HEK293 (cell line): ENCODE data around the gene ANO1.

Experiments used
- CTCF ChIA-PET: fragments of 350-600 bp; formaldehyde crosslinking; extraction: SDS; loops from one replicate; lab custom pipeline; 2021; ENCODE audit warnings: antibody characterized with exemption; lab: Yijun Ruan, JAX
- POLR2A ChIA-PET: fragments of 300-600 bp; formaldehyde crosslinking; extraction: SDS; loops from one replicate; lab custom pipeline; 2020; ENCODE audit warnings: antibody characterized with exemption, inconsistent platforms; lab: Yijun Ruan, JAX
- H3K27ac ChIP-seq: fragments of 200-500 bp; sonication (Bioruptor generic); 2 replicates; pipeline ENCODE4 v1.5.1; 2014; ENCODE audit warnings: low read depth, low read length, control low read depth, inconsistent platforms; ENCODE audit errors: extremely low read depth
- H3K36me3 ChIP-seq, 2 experiments: fragments of 200-500 bp in 1 of 2; sonication (Bioruptor generic) in 1 of 2; 1 replicate in 1 of 2; 2 replicates in 1 of 2; pipeline ENCODE4 v1.5.1; 2014 to 2017; ENCODE audit warnings: inconsistent platforms in 2 of 2, low read length in 2 of 2; ENCODE audit not compliant: control insufficient read depth in 2 of 2, insufficient read depth in 1 of 2
- H3K4me1 ChIP-seq: fragments of 200-500 bp; sonication (Bioruptor generic); 2 replicates; pipeline ENCODE4 v1.5.1; 2014; ENCODE audit warnings: mild to moderate bottlenecking, low read length, inconsistent platforms; ENCODE audit not compliant: control insufficient read depth, insufficient read depth
- H3K4me3 ChIP-seq: 2 replicates; pipeline ENCODE4 v1.5.1; 2011; ENCODE audit warnings: low read depth, mild to moderate bottlenecking, control low read depth, low read length, moderate library complexity
- H3K9me3 ChIP-seq: fragments of 200-500 bp; sonication (Bioruptor generic); 2 replicates; pipeline ENCODE4 v1.5.1; 2014; ENCODE audit warnings: low read depth, low read length, inconsistent platforms; ENCODE audit not compliant: control insufficient read depth, insufficient read depth
- BCL11A ChIP-seq: fragments of 450-650 bp; formaldehyde crosslinking; IDR thresholded peaks from 2 replicates; pipeline ENCODE4 v1.5.1; 2016; ENCODE audit warnings: low read depth, missing biosample characterization, missing genetic modification characterization
- CTCF ChIP-seq: fragments of 450-650 bp; formaldehyde crosslinking; IDR thresholded peaks from 2 replicates; pipeline ENCODE4 v1.5.1; 2016; ENCODE audit warnings: missing biosample characterization, missing genetic modification characterization
- KLF10 ChIP-seq: fragments of 450-650 bp; IDR thresholded peaks from 2 replicates; pipeline ENCODE4 v1.5.1; 2018; ENCODE audit warnings: missing biosample characterization, mild to moderate bottlenecking, missing genetic modification characterization
- MEIS1 ChIP-seq: sonication (generic); formaldehyde crosslinking; IDR thresholded peaks from 2 replicates; pipeline ENCODE4 v1.8.1; 2022; ENCODE audit warnings: missing genetic modification reagents, mild to moderate bottlenecking, borderline replicate concordance
- PBX3 ChIP-seq: sonication (generic); formaldehyde crosslinking; IDR thresholded peaks from 2 replicates; pipeline ENCODE4 v1.8.1; 2022; ENCODE audit warnings: mild to moderate bottlenecking, moderate library complexity, missing genetic modification reagents
- SP3 ChIP-seq: fragments of 450-650 bp; formaldehyde crosslinking; IDR thresholded peaks from 2 replicates; pipeline ENCODE4 v1.5.1; 2016; ENCODE audit warnings: missing biosample characterization, missing genetic modification characterization
- SP7 ChIP-seq: fragments of 450-650 bp; formaldehyde crosslinking; IDR thresholded peaks from 2 replicates; pipeline ENCODE4 v1.5.1; 2016; ENCODE audit warnings: missing biosample characterization, missing genetic modification characterization
- TCF7L2 ChIP-seq: IDR thresholded peaks from 2 replicates; pipeline ENCODE4 v1.6.1; 2011; ENCODE audit warnings: low read depth, mild to moderate bottlenecking, inconsistent platforms, low read length, moderate library complexity, borderline replicate concordance
- YY1 ChIP-seq: fragments of 450-650 bp; formaldehyde crosslinking; IDR thresholded peaks from 2 replicates; pipeline ENCODE4 v1.5.1; 2018; ENCODE audit warnings: missing biosample characterization, missing genetic modification characterization
- ZBTB1 ChIP-seq: fragments of 450-650 bp; formaldehyde crosslinking; IDR thresholded peaks from 2 replicates; pipeline ENCODE4 v1.5.1; 2016; ENCODE audit warnings: missing biosample characterization, missing genetic modification characterization
- ZBTB6 ChIP-seq: fragments of 450-650 bp; formaldehyde crosslinking; IDR thresholded peaks from 2 replicates; pipeline ENCODE4 v1.5.1; 2017; ENCODE audit warnings: missing biosample characterization, missing genetic modification characterization
- ZIC2 ChIP-seq: fragments of 450-650 bp; formaldehyde crosslinking; IDR thresholded peaks from 2 replicates; pipeline ENCODE4 v1.5.1; 2016; ENCODE audit warnings: missing biosample characterization, missing genetic modification characterization
- ZNF138 ChIP-seq: fragments of 450-650 bp; formaldehyde crosslinking; IDR thresholded peaks from 2 replicates; pipeline ENCODE4 v1.5.1; 2016; ENCODE audit warnings: missing biosample characterization, missing genetic modification characterization, borderline replicate concordance
- ZNF174 ChIP-seq: fragments of 450-650 bp; formaldehyde crosslinking; IDR thresholded peaks from 2 replicates; pipeline ENCODE4 v1.5.0; 2017; ENCODE audit warnings: missing biosample characterization, mild to moderate bottlenecking, missing genetic modification characterization
- ZNF292 ChIP-seq: fragments of 450-650 bp; formaldehyde crosslinking; IDR thresholded peaks from 2 replicates; pipeline ENCODE4 v1.5.1; 2016; ENCODE audit warnings: low read depth, missing biosample characterization, missing genetic modification characterization, borderline replicate concordance
- ZNF37A ChIP-seq: fragments of 450-650 bp; IDR thresholded peaks from 2 replicates; pipeline ENCODE4 v1.5.1; 2018; ENCODE audit warnings: missing biosample characterization, missing genetic modification characterization
- ZNF571 ChIP-seq: fragments of 450-650 bp; formaldehyde crosslinking; IDR thresholded peaks from 2 replicates; pipeline ENCODE4 v1.5.0; 2017; ENCODE audit warnings: missing biosample characterization, missing genetic modification characterization
- ZNF585B ChIP-seq: fragments of 450-650 bp; formaldehyde crosslinking; IDR thresholded peaks from 2 replicates; pipeline ENCODE4 v1.5.1; 2016; ENCODE audit warnings: missing biosample characterization, missing genetic modification characterization
- ZNF621 ChIP-seq: fragments of 450-650 bp; formaldehyde crosslinking; IDR thresholded peaks from 2 replicates; pipeline ENCODE4 v1.5.1; 2017; ENCODE audit warnings: missing biosample characterization, missing genetic modification characterization
- ZNF624 ChIP-seq: fragments of 450-650 bp; formaldehyde crosslinking; IDR thresholded peaks from 2 replicates; pipeline ENCODE4 v1.5.1; 2017; ENCODE audit warnings: missing biosample characterization, missing genetic modification characterization
- ZNF639 ChIP-seq: fragments of 450-650 bp; formaldehyde crosslinking; IDR thresholded peaks from 2 replicates; pipeline ENCODE4 v1.5.1; 2016; ENCODE audit warnings: missing biosample characterization, missing genetic modification characterization
- ZNF677 ChIP-seq: fragments of 450-650 bp; IDR thresholded peaks from 2 replicates; pipeline ENCODE4 v1.5.0; 2018; ENCODE audit warnings: missing biosample characterization, mild to moderate bottlenecking, missing genetic modification characterization, moderate library complexity
- ZNF701 ChIP-seq: fragments of 450-650 bp; formaldehyde crosslinking; IDR thresholded peaks from 2 replicates; pipeline ENCODE4 v1.5.1; 2016; ENCODE audit warnings: missing biosample characterization, missing genetic modification characterization
- ZNF785 ChIP-seq: fragments of 450-650 bp; formaldehyde crosslinking; IDR thresholded peaks from 2 replicates; pipeline ENCODE4 v1.5.1; 2016; ENCODE audit warnings: missing biosample characterization, missing genetic modification characterization

Gene ANO1

GRCh38 chr11:70205766-70206165 lies 127.6 kb downstream of the ANO1 start:
- ChIA-PET POLR2A (interaction anchor here (0.5 kb wide), 1 partner anchor 16 kb away, joined by 3 read pairs; no protein-coding TSS in a partner anchor), CTCF (interaction anchor here (1.0 kb wide), 1 partner anchor 9 kb away, joined by 3 read pairs; no protein-coding TSS in a partner anchor)
- Histone ChIP-seq H3K4me3 (no peak overlapping the region), H3K4me1 (0 out of 2 replicates have a peak, but pooled peaks cover 2% of the 10 kb centered on the region), H3K27ac (no peak overlapping the region), H3K36me3 (peaks cover 3 to 40% of the 10 kb centered on the region in 2 experiments; a peak in 2 of 3 replicates), H3K9me3 (no peaks in the 10 kb centered on the region)
- TF ChIP-seq TCF7L2, result no peak
- no peak for TF ChIP-seq ZBTB6 (tag by site-specific recombination)
- no peak for TF ChIP-seq ZNF785 (tag by site-specific recombination)
- no peak for TF ChIP-seq BCL11A
- no peak for TF ChIP-seq ZNF621 (tag by site-specific recombination)
- no peak for TF ChIP-seq ZNF571
- no peak for TF ChIP-seq ZNF701
- TF ChIP-seq KLF10 (tag by site-specific recombination), result no peak
- TF ChIP-seq SP7, result no peak
- TF ChIP-seq ZNF585B (tag by site-specific recombination), result no peak
- TF ChIP-seq ZNF624 (tag by site-specific recombination), result no peak
- TF ChIP-seq ZNF677 (tag by site-specific recombination), result no peak

GRCh38 chr11:70206226-70206981 lies 128.3 kb downstream of the ANO1 start:
- TF ChIP-seq ZIC2 (tag by site-specific recombination), result peak; percentile 45
- TF ChIP-seq CTCF (tag by site-specific recombination), result no peak
- POLR2A ChIA-PET, result no interaction called here
- no peak overlapping the region for H3K4me3 ChIP-seq
- H3K4me1 ChIP-seq, result 0 out of 2 replicates have a peak, but pooled peaks cover 2% of the 10 kb centered on the region
- H3K36me3 ChIP-seq, result peaks cover 3 to 40% of the 10 kb centered on the region in 2 experiments; a peak in 2 of 3 replicates
- H3K27ac ChIP-seq, result no peak overlapping the region
- H3K9me3 ChIP-seq, result no peaks in the 10 kb centered on the region
- CTCF ChIA-PET, result interaction anchor here (1.0 kb wide), 1 partner anchor 9 kb away, joined by 3 read pairs; no protein-coding TSS in a partner anchor

GRCh38 chr11:70206982-70207376 lies 128.9 kb downstream of the ANO1 start:
- ChIA-PET POLR2A (no interaction called here), CTCF (interaction anchor here (1.0 kb wide), 1 partner anchor 10 kb away, joined by 3 read pairs; no protein-coding TSS in a partner anchor)
- Histone ChIP-seq H3K9me3 (no peaks in the 10 kb centered on the region), H3K36me3 (peaks cover 3 to 40% of the 10 kb centered on the region in 2 experiments; a peak in 2 of 3 replicates), H3K4me3 (no peak overlapping the region), H3K27ac (no peak overlapping the region), H3K4me1 (0 out of 2 replicates have a peak, but pooled peaks cover 2% of the 10 kb centered on the region)
- no peak for TF ChIP-seq ZNF639 (tag by site-specific recombination)
- no peak for TF ChIP-seq YY1 (tag by site-specific recombination)
- no peak for TF ChIP-seq SP3 (tag by site-specific recombination)
- no peak for TF ChIP-seq ZNF174
- TF ChIP-seq PBX3 (CRISPR knock-in tag), result no peak
- TF ChIP-seq ZBTB1 (tag by site-specific recombination), result no peak
- TF ChIP-seq ZNF138 (tag by site-specific recombination), result no peak
- no peak for TF ChIP-seq ZNF37A (tag by site-specific recombination)
- TF ChIP-seq MEIS1 (CRISPR knock-in tag), result no peak
- TF ChIP-seq ZNF292, result no peak
